Right atrium auricular region (tissue), 2 donors: Measurements from ENCODE around the gene SCGB1A1. TPM values are rescaled to one million over a fixed set of nuclear protein-coding genes. Genes with fewer than 3 reads are reported as not detected.

Experiments
- DNase-seq: peaks from one replicate; pipeline ENCODE4 v3.0.0-alpha.2; 2019; ENCODE audit warnings: low spot score
- H3K27ac ChIP-seq, 2 donors: fragments of 200-600 bp; sonication (generic); 1 replicate in 1 of 2; 2 replicates in 1 of 2; pipeline ENCODE4 v1.5.1; 2016 to 2019
- H3K27me3 ChIP-seq, 2 donors: fragments of 200-600 bp; sonication (generic); one replicate each; pipeline versions ENCODE4 v1.5.1 to v1.6.0; 2017 to 2019
- H3K36me3 ChIP-seq: fragments of 200-600 bp; sonication (generic); one replicate; pipeline ENCODE4 v1.5.1; 2016
- H3K4me1 ChIP-seq, 2 donors: fragments of 200-600 bp; sonication (generic); one replicate each; pipeline versions ENCODE4 v1.5.1 to v1.6.0; 2017 to 2019
- H3K4me3 ChIP-seq, 2 donors: fragments of 200-600 bp; sonication (generic); 1 replicate in 1 of 2; 2 replicates in 1 of 2; pipeline ENCODE4 v1.5.1; 2017 to 2019; ENCODE audit warnings: mild to moderate bottlenecking in 1 of 2, moderate library complexity in 1 of 2
- H3K9me3 ChIP-seq, 2 donors: fragments of 200-600 bp; sonication (generic); one replicate each; pipeline ENCODE4 v1.5.1; 2019
- CTCF ChIP-seq, 2 donors: fragments of 200-600 bp; sonication (generic); IDR thresholded peaks; one replicate each; pipeline ENCODE4 v1.5.1; 2019; ENCODE audit warnings: antibody characterized with exemption in 2 of 2
- total RNA-seq, 2 donors: library from RNA; depleted of rRNA; stranded (reverse); fragments of >200 nt; gene quantifications; one replicate each; pipeline ENCODE4 v1.1.0, GENCODE V29; 2016

Gene SCGB1A1
- total RNA-seq, result not detected

GRCh38 chr11:62418733-62419132 lies at the start of gene SCGB1A1:
Gene SCGB1A1 (plus strand): TSS chr11:62419033. CDS start chr11:62419096, 63 bp downstream.
- H3K27ac ChIP-seq, result peak within 1 kb of the TSS; percentile 16 to 61
- no peaks in the 10 kb centered on the region for H3K36me3 ChIP-seq
- H3K27me3 ChIP-seq, result no peaks in the 10 kb centered on the region
- H3K9me3 ChIP-seq, result no peaks in the 10 kb centered on the region
- no peak for DNase-seq
- no peak within 1 kb of the TSS for H3K4me3 ChIP-seq
- peaks cover 0 to 13% of the 10 kb centered on the region in 2 donors for H3K4me1 ChIP-seq
- no peak for TF ChIP-seq CTCF (IDR thresholded peaks at IDR 0.05)

GRCh38 chr11:62370743-62371440 lies 47.9 kb upstream of the SCGB1A1 start:
- Histone ChIP-seq H3K4me1 (no peaks in the 10 kb centered on the region), H3K27ac (no peak overlapping the region), H3K27me3 (no peaks in the 10 kb centered on the region), H3K9me3 (no peaks in the 10 kb centered on the region), H3K4me3 (no peak overlapping the region), H3K36me3 (no peaks in the 10 kb centered on the region)
- no peak for DNase-seq
- no peak for TF ChIP-seq CTCF (IDR thresholded peaks at IDR 0.05)

- Histone ChIP-seq H3K27ac (no peak overlapping the region), H3K4me3 (no peak overlapping the region), H3K4me1 (no peaks in the 10 kb centered on the region), H3K9me3 (no peaks in the 10 kb centered on the region), H3K27me3 (no peaks in the 10 kb centered on the region), H3K36me3 (no peaks in the 10 kb centered on the region)
- DNase-seq, result peak; percentile 28
- TF ChIP-seq CTCF (IDR thresholded peaks at IDR 0.05), result no peak
These were observed 46.0 kb upstream of the SCGB1A1 start for GRCh38 chr11:62372871-62373270.

GRCh38 chr11:62373464-62374119 lies 45.2 kb upstream of the SCGB1A1 start:
- H3K27ac ChIP-seq, result no peak overlapping the region

GRCh38 chr11:62374801-62375200 lies 44.0 kb upstream of the SCGB1A1 start:
- H3K27ac ChIP-seq, result no peak overlapping the region
- no peaks in the 10 kb centered on the region for H3K36me3 ChIP-seq
- TF ChIP-seq CTCF (IDR thresholded peaks at IDR 0.05), result no peak
- no peak overlapping the region for H3K4me3 ChIP-seq
- no peaks in the 10 kb centered on the region for H3K27me3 ChIP-seq
- DNase-seq, result peak; percentile 49
- no peaks in the 10 kb centered on the region for H3K4me1 ChIP-seq
- no peaks in the 10 kb centered on the region for H3K9me3 ChIP-seq

More at GRCh38 chr11:62373464-62374119, 45.2 kb upstream of the SCGB1A1 start:
- DNase-seq, result peak; percentile 40
- no peak for TF ChIP-seq CTCF (IDR thresholded peaks at IDR 0.05)
- Histone ChIP-seq H3K27me3 (no peaks in the 10 kb centered on the region), H3K4me1 (no peaks in the 10 kb centered on the region), H3K4me3 (no peak overlapping the region), H3K36me3 (no peaks in the 10 kb centered on the region), H3K9me3 (no peaks in the 10 kb centered on the region)
